HFFc6 (cell line): Measurements from ENCODE around the gene TTLL13. TPM values are rescaled to one million over a fixed set of nuclear protein-coding genes. Genes with fewer than 3 reads are reported as not detected.
"Not testable (repeated sequence)": the region's sequence is repeated elsewhere in the genome, so short reads cannot be mapped to it uniquely, and the experiment has no call there.

ENCODE experiments used
- DNase-seq: peaks from one replicate; pipeline ENCODE4 v3.0.0-alpha.2; 2018
- H3K27ac Mint-ChIP-seq: 2 replicates; pipeline ENCODE4 v1.8.0; 2020; ENCODE audit warnings: mild to moderate bottlenecking, mixed read lengths
- H3K27me3 Mint-ChIP-seq: 2 replicates; pipeline ENCODE4 v1.8.0; 2021; ENCODE audit warnings: mild to moderate bottlenecking, moderate library complexity, mixed read lengths; ENCODE audit not compliant: insufficient read depth
- H3K36me3 Mint-ChIP-seq: 2 replicates; pipeline ENCODE4 v1.8.0; 2021; ENCODE audit warnings: low read depth, mixed read lengths
- H3K4me1 Mint-ChIP-seq: 2 replicates; pipeline ENCODE4 v1.8.0; 2020; ENCODE audit warnings: low read depth, mixed read lengths
- H3K4me3 Mint-ChIP-seq: 2 replicates; pipeline ENCODE4 v1.8.0; 2020; ENCODE audit warnings: mild to moderate bottlenecking, moderate library complexity, mixed read lengths
- H3K9me3 Mint-ChIP-seq: 2 replicates; pipeline ENCODE4 v1.8.0; 2020; ENCODE audit warnings: mild to moderate bottlenecking, mixed read lengths
- CTCF ChIP-seq: fragments of 200-600 bp; sonication (generic); IDR thresholded peaks from 2 replicates; pipeline ENCODE4 v1.5.0; 2021; ENCODE audit warnings: antibody characterized with exemption, mild to moderate bottlenecking
- total RNA-seq, 6 experiments: library from RNA; stranded (reverse); fragmentation: NEBNext Ultra II Directional; extraction: Animal tissue kit (Norgen Biotek cat#: 25700); gene quantifications; 2 replicates in 1 of 6; 3 replicates in 5 of 6; pipeline ENCODE4 v1.2.3, GENCODE V29; 2021

The TTLL13 gene
- total RNA-seq, 6 experiments from 2014 or later: 0.07 to 0.14 TPM; not detected in 4

DNA sequence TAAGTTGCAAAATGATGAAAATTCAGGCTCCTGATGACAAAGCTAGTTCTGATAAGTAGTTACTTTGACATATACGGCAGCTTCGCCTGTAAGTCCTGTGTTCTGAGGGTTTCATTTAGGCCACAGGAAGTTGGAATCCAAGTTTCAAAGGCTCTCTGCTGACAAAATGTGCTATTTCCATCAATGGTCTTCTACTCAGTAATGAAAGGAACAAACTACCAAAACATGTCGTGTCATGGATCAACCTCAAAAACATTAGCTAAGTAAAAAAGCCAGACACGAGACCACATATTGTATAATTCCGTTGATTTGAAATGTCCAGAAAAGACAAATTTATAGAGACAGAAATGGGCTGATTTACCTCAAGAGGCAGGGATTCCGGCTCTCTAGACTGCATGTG, 38.6 kb downstream of the TTLL13 start:
- Mint-ChIP-seq H3K4me3 (no peak overlapping the region), H3K27ac (no peak overlapping the region), H3K36me3 (no peaks in the 10 kb centered on the region), H3K4me1 (no peaks in the 10 kb centered on the region), H3K27me3 (no peaks in the 10 kb centered on the region), H3K9me3 (no peaks in the 10 kb centered on the region)
- no peak for TF ChIP-seq CTCF
- no peak for DNase-seq

GRCh38 chr15:90291679-90292356, 42.5 kb downstream of the TTLL13 start:
- Mint-ChIP-seq H3K36me3 (no peaks in the 10 kb centered on the region), H3K27me3 (peaks cover 7% of the 10 kb centered on the region; the same call in 1 of the 2 replicates), H3K4me1 (no peaks in the 10 kb centered on the region), H3K9me3 (no peaks in the 10 kb centered on the region), H3K4me3 (no peak overlapping the region), H3K27ac (no peak overlapping the region)
- TF ChIP-seq CTCF: no peak
- DNase-seq: no peak

GRCh38 chr15:90293040-90293810, 43.9 kb downstream of the TTLL13 start:
- H3K36me3 Mint-ChIP-seq, H3K27me3 Mint-ChIP-seq, H3K27ac Mint-ChIP-seq, H3K4me3 Mint-ChIP-seq, H3K9me3 Mint-ChIP-seq, H3K4me1 Mint-ChIP-seq: not testable (repeated sequence)
- peak; percentile 44 for DNase-seq
- peak; percentile 88 for TF ChIP-seq CTCF

- DNase-seq: no peak
- H3K9me3 Mint-ChIP-seq: no peaks in the 10 kb centered on the region
- no peaks in the 10 kb centered on the region for H3K4me1 Mint-ChIP-seq
- no peak for TF ChIP-seq CTCF
- H3K27me3 Mint-ChIP-seq: peaks cover 7% of the 10 kb centered on the region; the same call in 1 of the 2 replicates
- H3K36me3 Mint-ChIP-seq: no peaks in the 10 kb centered on the region
- no peak overlapping the region for H3K27ac Mint-ChIP-seq
- no peak overlapping the region for H3K4me3 Mint-ChIP-seq
Measured at GRCh38 chr15:90294159-90294558, 44.8 kb downstream of the TTLL13 start.

DNA sequence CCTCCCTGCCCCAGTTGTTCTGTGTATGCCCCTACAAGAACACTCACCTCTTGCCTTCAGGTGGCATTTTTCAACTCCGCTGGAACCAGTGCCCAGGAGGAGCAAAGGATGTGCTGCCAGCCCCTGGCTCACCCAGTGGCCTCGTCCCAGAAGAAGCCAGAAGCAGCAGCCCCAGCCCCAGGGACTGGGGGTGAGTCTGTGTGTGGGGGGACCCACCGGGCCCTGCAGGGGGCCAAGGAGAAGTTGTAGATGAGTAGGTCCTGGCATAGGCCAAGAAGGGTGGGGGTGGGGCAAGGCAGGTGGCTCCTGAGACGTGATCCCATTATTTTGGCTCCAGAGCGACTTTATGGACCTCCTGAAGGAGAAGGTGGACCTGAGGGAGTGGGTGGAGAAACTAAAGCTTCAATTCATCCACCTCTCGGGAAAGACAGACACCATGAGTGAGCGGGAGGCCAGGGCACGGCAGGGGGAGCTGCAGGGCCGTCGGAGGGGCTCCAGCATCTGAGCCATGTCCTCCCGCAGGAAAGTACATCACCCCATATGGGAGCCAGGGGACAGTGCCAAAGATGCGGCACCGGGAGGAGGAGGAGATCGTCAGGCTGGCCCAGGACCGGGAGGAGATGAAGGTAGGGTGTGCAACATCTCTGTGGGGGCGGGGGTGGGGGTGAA, 45.4 kb downstream of the TTLL13 start:
- Mint-ChIP-seq H3K4me3 (no peak overlapping the region), H3K9me3 (no peaks in the 10 kb centered on the region), H3K27me3 (peaks cover 7% of the 10 kb centered on the region; the same call in 1 of the 2 replicates), H3K4me1 (no peaks in the 10 kb centered on the region), H3K36me3 (no peaks in the 10 kb centered on the region), H3K27ac (no peak overlapping the region)
- DNase-seq: no peak
- TF ChIP-seq CTCF: no peak
